Measurements from ENCODE around the gene ITGAL.

DNA sequence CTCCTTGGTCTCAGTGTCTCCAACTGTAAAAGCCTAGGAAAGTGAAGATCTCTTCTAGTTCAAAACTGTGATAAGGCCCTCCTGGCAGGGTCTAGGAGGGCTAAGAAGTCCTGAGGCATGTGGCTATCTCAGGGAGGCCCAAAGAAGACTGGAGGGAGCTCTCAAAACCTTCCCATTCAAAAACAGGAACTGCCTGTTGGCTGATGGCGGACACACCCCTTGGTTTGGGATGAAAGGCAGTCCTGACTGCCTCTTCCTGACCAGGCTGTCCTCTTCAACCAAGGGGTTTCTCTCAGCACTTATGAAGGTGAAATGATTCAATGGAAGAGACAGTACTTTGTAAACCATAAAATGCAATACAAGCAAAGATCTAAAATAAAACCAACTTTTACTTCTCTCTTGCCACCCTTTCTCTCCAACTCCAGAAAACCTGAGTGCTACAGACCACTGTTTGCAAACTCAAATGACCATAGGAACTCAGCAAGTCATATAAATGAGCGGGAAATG lies 80.9 kb downstream of the ITGAL start:
- no peak for TF ChIP-seq EZH2 (IDR thresholded peaks at IDR 0.05; ENCODE audit: borderline replicate concordance, low read depth, low read length, severe bottlenecking)
- TF ChIP-seq, protein P1, sequence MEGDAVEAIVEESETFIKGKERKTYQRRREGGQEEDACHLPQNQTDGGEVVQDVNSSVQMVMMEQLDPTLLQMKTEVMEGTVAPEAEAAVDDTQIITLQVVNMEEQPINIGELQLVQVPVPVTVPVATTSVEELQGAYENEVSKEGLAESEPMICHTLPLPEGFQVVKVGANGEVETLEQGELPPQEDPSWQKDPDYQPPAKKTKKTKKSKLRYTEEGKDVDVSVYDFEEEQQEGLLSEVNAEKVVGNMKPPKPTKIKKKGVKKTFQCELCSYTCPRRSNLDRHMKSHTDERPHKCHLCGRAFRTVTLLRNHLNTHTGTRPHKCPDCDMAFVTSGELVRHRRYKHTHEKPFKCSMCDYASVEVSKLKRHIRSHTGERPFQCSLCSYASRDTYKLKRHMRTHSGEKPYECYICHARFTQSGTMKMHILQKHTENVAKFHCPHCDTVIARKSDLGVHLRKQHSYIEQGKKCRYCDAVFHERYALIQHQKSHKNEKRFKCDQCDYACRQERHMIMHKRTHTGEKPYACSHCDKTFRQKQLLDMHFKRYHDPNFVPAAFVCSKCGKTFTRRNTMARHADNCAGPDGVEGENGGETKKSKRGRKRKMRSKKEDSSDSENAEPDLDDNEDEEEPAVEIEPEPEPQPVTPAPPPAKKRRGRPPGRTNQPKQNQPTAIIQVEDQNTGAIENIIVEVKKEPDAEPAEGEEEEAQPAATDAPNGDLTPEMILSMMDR (IDR thresholded peaks at IDR 0.05; ENCODE audit: borderline replicate concordance, extremely low read depth, low read length, poor library complexity, severe bottlenecking), result no peak
